ENCODE results near the gene A2M. TPM values are rescaled to one million over a fixed set of nuclear protein-coding genes. Genes with fewer than 3 reads are reported as not detected.
A peak's percentile ranks its signal among the peaks of the same experiment; 100 is the strongest.

A2M gene
- total and polyA plus RNA-seq, 4 donors = 1,731 to 2,622 (median 2,052) TPM

DNA sequence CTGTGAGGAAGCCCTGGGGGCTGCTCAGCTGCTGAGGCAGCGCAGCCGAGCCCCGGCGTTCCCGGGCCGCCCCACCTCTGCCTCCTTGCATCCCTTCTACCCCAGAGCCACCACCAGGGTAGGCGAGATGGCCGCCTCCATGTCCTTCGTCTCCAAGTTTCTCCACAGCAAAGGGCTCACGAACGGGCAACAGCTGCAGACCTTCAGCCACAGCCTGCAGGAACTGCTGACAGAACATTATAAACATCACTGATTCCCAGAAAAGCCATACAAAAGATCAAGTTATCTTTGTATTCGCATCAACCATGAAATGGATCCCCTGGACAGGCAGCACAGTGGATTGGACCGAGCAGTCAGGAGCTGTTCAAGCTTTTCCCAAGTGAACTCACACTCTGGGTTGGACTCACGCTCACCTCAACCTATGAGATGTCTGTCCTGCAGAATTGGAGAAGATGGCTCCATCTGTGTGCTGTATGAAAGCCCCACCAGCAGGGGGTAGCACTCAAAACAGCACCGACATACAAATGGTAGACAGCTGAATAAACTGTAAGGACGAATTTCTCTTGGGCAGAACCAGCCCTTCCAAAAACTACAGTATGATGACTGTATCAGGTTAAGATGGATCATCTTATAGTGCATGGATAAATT is 19.4 kb upstream of the A2M start:
- Histone ChIP-seq H3K4me3 (ENCODE audit: low read depth in 1 of 3, low read length in 3 of 3) (peak overlapping the region in 1 of 3 donors; percentile 32), H3K4me1 (ENCODE audit: control insufficient read depth in 4 of 4, insufficient read depth in 4 of 4, low read length in 3 of 4) (peaks cover 2 to 40% (median 27%) of the 10 kb centered on the region in 4 donors), H3K9me3 (ENCODE audit: control insufficient read depth in 4 of 4, low read length in 3 of 4) (no peaks in the 10 kb centered on the region), H3K27me3 (ENCODE audit: control insufficient read depth in 4 of 4, insufficient read depth in 4 of 4, low read length in 3 of 4) (no peaks in the 10 kb centered on the region), H3K27ac (ENCODE audit: low read depth in 1 of 2, low read length in 2 of 2) (peak overlapping the region in 1 of 2 donors; percentile 33), H3K9ac (ENCODE audit: low read depth in 1 of 2, low read length in 2 of 2) (no peak overlapping the region), H3K36me3 (ENCODE audit: control insufficient read depth in 4 of 4, insufficient read depth in 3 of 4, low read depth in 1 of 4, low read length in 3 of 4) (no peaks in the 10 kb centered on the region)
- no peak for DNase-seq (ENCODE audit: low spot score)
- 76% methylated on average over 16 of the region's 16 CpGs for WGBS
- no peak for TF ChIP-seq GABPA (IDR thresholded peaks at IDR 0.05 in 1 of 2, conservative IDR thresholded peaks at IDR 0.05 in 1 of 2)
- TF ChIP-seq TAF1 (conservative IDR thresholded peaks at IDR 0.05) = no peak
- TF ChIP-seq RXRA (IDR thresholded peaks at IDR 0.05) = peak in 1 of 2 donors; percentile 20
- no peak for TF ChIP-seq SP1 (IDR thresholded peaks at IDR 0.05)
- TF ChIP-seq, protein P1, sequence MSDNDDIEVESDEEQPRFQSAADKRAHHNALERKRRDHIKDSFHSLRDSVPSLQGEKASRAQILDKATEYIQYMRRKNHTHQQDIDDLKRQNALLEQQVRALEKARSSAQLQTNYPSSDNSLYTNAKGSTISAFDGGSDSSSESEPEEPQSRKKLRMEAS (IDR thresholded peaks at IDR 0.05) = no peak
- no peak for TF ChIP-seq EGR1 (IDR thresholded peaks at IDR 0.05; ENCODE audit: low read depth in 2 of 2)
- peak; percentile 70 to 81 for TF ChIP-seq RAD21 (IDR thresholded peaks at IDR 0.05)
- TF ChIP-seq FOXA2 (IDR thresholded peaks at IDR 0.05) = no peak
- TF ChIP-seq, protein P2, sequence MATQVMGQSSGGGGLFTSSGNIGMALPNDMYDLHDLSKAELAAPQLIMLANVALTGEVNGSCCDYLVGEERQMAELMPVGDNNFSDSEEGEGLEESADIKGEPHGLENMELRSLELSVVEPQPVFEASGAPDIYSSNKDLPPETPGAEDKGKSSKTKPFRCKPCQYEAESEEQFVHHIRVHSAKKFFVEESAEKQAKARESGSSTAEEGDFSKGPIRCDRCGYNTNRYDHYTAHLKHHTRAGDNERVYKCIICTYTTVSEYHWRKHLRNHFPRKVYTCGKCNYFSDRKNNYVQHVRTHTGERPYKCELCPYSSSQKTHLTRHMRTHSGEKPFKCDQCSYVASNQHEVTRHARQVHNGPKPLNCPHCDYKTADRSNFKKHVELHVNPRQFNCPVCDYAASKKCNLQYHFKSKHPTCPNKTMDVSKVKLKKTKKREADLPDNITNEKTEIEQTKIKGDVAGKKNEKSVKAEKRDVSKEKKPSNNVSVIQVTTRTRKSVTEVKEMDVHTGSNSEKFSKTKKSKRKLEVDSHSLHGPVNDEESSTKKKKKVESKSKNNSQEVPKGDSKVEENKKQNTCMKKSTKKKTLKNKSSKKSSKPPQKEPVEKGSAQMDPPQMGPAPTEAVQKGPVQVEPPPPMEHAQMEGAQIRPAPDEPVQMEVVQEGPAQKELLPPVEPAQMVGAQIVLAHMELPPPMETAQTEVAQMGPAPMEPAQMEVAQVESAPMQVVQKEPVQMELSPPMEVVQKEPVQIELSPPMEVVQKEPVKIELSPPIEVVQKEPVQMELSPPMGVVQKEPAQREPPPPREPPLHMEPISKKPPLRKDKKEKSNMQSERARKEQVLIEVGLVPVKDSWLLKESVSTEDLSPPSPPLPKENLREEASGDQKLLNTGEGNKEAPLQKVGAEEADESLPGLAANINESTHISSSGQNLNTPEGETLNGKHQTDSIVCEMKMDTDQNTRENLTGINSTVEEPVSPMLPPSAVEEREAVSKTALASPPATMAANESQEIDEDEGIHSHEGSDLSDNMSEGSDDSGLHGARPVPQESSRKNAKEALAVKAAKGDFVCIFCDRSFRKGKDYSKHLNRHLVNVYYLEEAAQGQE (IDR thresholded peaks at IDR 0.05) = no peak
- no peak for TF ChIP-seq HNF4G (IDR thresholded peaks at IDR 0.05)
- no peak for TF ChIP-seq JUND (IDR thresholded peaks at IDR 0.05)
- TF ChIP-seq, protein P3, sequence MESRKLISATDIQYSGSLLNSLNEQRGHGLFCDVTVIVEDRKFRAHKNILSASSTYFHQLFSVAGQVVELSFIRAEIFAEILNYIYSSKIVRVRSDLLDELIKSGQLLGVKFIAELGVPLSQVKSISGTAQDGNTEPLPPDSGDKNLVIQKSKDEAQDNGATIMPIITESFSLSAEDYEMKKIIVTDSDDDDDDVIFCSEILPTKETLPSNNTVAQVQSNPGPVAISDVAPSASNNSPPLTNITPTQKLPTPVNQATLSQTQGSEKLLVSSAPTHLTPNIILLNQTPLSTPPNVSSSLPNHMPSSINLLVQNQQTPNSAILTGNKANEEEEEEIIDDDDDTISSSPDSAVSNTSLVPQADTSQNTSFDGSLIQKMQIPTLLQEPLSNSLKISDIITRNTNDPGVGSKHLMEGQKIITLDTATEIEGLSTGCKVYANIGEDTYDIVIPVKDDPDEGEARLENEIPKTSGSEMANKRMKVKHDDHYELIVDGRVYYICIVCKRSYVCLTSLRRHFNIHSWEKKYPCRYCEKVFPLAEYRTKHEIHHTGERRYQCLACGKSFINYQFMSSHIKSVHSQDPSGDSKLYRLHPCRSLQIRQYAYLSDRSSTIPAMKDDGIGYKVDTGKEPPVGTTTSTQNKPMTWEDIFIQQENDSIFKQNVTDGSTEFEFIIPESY (IDR thresholded peaks at IDR 0.05) = no peak
- TF ChIP-seq, protein P4, sequence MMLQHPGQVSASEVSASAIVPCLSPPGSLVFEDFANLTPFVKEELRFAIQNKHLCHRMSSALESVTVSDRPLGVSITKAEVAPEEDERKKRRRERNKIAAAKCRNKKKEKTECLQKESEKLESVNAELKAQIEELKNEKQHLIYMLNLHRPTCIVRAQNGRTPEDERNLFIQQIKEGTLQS (IDR thresholded peaks at IDR 0.05) = no peak
- TF ChIP-seq NR2F2 (IDR thresholded peaks at IDR 0.05) = no peak
- TF ChIP-seq FOXA1 (IDR thresholded peaks at IDR 0.05) = no peak
- no peak for TF ChIP-seq HNF4A (conservative IDR thresholded peaks at IDR 0.05)
- TF ChIP-seq, protein P5, sequence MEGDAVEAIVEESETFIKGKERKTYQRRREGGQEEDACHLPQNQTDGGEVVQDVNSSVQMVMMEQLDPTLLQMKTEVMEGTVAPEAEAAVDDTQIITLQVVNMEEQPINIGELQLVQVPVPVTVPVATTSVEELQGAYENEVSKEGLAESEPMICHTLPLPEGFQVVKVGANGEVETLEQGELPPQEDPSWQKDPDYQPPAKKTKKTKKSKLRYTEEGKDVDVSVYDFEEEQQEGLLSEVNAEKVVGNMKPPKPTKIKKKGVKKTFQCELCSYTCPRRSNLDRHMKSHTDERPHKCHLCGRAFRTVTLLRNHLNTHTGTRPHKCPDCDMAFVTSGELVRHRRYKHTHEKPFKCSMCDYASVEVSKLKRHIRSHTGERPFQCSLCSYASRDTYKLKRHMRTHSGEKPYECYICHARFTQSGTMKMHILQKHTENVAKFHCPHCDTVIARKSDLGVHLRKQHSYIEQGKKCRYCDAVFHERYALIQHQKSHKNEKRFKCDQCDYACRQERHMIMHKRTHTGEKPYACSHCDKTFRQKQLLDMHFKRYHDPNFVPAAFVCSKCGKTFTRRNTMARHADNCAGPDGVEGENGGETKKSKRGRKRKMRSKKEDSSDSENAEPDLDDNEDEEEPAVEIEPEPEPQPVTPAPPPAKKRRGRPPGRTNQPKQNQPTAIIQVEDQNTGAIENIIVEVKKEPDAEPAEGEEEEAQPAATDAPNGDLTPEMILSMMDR (IDR thresholded peaks at IDR 0.05; ENCODE audit: low read depth, low read length, missing input control) = peak; percentile 55
- TF ChIP-seq YY1 (IDR thresholded peaks at IDR 0.05) = peak; percentile 48

Measured in liver (tissue), 9 donors.